Lower leg skin (tissue), 3 donors: ENCODE measurements around the gene EMC10.

Source experiments
- POLR2A ChIP-seq, 2 donors: fragments of 450-650 bp; IDR thresholded peaks; one replicate each; pipeline ENCODE4 v1.6.1; 2016 to 2017; ENCODE audit warnings: antibody characterized with exemption in 2 of 2, mild to moderate bottlenecking in 1 of 2, moderate library complexity in 1 of 2
- TF ChIP-seq, protein P1 (sequence below), 3 donors: fragments of 450-650 bp; IDR thresholded peaks; one replicate each; pipeline ENCODE4 v1.5.1; 2016; ENCODE audit warnings: antibody characterized with exemption in 3 of 3, mild to moderate bottlenecking in 3 of 3, moderate library complexity in 2 of 3

DNA sequence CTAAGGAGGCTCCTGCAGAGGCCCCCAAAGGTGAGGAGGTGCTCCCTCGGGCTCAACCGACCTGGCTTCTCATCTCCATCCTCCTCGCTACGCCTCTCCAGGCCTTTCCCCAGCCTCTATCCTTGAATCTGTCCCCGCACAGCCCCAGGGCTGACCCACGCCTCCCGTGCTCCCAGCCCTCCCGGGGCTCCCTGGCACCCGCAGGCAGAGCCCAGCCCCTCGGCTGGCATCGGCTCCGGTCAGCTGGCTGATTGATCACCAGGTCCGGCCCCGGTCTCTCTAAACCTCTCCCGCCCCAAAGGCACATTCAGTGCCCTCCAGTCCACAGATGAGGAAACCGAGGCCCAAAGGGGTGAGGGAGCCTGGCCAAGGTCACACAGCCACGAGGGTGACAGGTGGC, 41.1 kb upstream of the EMC10 start:
- TF ChIP-seq, protein P1, sequence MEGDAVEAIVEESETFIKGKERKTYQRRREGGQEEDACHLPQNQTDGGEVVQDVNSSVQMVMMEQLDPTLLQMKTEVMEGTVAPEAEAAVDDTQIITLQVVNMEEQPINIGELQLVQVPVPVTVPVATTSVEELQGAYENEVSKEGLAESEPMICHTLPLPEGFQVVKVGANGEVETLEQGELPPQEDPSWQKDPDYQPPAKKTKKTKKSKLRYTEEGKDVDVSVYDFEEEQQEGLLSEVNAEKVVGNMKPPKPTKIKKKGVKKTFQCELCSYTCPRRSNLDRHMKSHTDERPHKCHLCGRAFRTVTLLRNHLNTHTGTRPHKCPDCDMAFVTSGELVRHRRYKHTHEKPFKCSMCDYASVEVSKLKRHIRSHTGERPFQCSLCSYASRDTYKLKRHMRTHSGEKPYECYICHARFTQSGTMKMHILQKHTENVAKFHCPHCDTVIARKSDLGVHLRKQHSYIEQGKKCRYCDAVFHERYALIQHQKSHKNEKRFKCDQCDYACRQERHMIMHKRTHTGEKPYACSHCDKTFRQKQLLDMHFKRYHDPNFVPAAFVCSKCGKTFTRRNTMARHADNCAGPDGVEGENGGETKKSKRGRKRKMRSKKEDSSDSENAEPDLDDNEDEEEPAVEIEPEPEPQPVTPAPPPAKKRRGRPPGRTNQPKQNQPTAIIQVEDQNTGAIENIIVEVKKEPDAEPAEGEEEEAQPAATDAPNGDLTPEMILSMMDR (IDR thresholded peaks at IDR 0.05) = no peak
- TF ChIP-seq POLR2A (IDR thresholded peaks at IDR 0.05) = no peak
